GM10266 (cell line): Measurements from ENCODE around the gene TCTN3.
"Not testable (repeated sequence)": the region's sequence is repeated elsewhere in the genome, so short reads cannot be mapped to it uniquely, and the experiment has no call there.

Experiments
- DNase-seq: peaks from one replicate; pipeline ENCODE4 v3.0.0; 2012; ENCODE audit errors: extremely low spot score
- TF ChIP-seq, protein P1 (sequence below): IDR thresholded peaks from 2 replicates; pipeline ENCODE4 v1.5.1; 2012; ENCODE audit warnings: mild to moderate bottlenecking, low read depth; ENCODE audit not compliant: control insufficient read depth, insufficient read depth; ENCODE audit errors: missing control alignments

The TCTN3 gene

DNA sequence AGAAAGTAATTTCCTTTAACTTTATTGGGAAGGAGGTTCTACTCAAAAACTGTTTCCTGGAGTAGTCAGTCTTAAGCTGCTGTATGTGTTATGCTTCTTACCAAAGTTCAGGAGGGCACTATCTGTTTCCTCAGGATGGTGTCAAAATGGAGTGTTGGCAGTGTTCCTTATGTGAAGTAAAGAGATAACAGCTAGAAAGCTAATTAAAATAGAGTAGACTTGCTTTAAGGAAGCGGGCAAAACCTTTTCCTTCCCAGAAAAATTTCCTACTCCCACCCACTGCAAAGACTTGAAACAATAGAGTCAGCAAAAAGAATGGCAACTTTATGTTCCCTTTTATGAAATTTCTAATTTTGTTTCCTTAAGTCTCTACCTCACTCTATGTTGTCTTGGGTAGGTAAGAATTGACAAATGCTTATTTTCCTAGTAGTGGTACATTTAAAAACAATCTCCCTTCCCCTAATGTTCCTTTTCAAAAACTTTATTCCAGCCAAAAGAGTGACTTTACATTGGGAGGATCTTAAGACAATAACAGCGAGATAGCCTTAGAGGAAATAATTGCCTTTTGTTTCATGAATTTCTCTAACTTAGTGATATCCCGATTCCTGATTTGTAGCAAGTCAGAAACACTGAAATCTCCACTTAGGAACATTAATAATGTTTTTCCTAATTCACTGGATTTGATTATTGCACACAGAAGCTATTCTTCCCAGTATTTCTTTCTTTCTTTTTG lies 35.8 kb upstream of the TCTN3 start:
- TF ChIP-seq, protein P1, sequence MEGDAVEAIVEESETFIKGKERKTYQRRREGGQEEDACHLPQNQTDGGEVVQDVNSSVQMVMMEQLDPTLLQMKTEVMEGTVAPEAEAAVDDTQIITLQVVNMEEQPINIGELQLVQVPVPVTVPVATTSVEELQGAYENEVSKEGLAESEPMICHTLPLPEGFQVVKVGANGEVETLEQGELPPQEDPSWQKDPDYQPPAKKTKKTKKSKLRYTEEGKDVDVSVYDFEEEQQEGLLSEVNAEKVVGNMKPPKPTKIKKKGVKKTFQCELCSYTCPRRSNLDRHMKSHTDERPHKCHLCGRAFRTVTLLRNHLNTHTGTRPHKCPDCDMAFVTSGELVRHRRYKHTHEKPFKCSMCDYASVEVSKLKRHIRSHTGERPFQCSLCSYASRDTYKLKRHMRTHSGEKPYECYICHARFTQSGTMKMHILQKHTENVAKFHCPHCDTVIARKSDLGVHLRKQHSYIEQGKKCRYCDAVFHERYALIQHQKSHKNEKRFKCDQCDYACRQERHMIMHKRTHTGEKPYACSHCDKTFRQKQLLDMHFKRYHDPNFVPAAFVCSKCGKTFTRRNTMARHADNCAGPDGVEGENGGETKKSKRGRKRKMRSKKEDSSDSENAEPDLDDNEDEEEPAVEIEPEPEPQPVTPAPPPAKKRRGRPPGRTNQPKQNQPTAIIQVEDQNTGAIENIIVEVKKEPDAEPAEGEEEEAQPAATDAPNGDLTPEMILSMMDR, result no peak
- no peak for DNase-seq

DNA sequence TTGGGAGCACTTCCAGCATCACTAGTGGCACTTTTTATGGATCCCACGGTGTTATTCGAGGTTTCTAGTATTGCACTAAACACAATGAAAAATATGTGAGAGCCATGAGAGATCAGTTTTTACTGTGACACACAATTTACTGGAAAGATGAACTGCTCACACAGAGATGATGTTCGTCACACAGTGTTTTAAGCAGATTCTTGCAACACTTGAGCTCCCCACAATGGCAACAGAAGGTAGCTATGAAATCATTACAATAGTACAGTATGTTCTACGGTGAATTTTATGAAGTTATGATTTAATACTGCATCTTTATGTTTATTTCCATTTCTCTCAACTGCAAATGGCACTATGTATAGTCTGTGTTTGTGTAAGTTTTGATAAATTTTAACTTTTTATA lies 34.8 kb upstream of the TCTN3 start:
- DNase-seq, result no peak
- TF ChIP-seq, protein P1, result no peak

DNA sequence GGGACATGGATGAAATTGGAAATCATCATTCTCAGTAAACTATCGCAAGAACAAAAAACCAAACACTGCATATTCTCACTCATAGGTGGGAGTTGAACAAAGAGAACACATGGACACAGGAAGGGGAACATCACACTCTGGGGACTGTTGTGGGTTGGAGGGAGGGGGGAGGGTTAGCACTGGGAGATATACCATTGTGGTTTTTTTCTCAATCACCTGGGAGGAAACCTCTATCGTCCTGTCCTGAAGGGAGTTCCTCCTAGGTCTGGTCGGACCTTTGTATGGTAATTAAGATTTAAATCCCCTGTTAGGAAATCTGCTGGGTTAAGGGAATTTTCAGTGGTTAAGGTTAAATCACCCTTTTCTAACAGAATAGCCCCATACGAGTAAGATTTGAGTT lies 28.8 kb upstream of the TCTN3 start:
- not testable (repeated sequence) for DNase-seq

DNA sequence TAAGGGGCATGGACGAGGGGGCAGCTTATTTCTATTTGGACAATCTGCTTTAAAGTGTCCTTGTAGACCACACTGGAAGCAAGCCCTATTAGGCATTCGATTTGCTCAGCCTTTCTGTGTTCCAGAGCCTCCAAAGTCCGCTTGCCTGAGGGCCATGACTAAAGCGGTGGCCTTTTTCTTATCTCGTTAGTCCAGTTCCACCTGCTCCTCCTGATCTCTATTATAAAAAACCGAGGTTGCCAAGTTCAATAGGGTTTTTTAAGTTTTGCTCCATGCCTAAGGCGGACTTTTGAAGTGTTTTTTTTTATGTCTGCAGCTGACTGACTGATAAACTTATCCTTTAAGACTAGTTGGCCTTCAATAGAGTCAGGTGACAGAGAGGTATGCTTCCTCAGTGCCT lies 27.0 kb upstream of the TCTN3 start:
- not testable (repeated sequence) for DNase-seq

DNA sequence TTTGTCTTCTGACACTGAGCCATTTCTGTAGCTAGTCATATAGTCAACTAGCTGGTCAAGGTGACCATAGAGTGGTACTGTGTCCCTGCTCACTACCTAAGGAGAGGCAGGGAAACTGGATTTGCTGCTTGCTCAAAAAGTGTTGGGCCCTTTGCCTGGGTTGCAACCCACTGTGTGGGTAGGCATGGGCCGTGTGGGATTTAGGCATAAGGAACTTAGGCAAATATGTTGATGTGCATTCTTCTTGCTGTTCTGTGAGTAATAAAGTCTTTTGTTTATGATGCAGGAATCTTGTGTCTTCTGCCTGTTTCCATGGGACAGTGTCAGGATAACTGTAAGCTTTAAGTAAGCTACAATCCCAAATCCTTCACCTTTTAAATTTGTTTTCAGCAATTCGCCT lies 23.1 kb upstream of the TCTN3 start:
- TF ChIP-seq, protein P1, result no peak
- DNase-seq, result no peak

DNA sequence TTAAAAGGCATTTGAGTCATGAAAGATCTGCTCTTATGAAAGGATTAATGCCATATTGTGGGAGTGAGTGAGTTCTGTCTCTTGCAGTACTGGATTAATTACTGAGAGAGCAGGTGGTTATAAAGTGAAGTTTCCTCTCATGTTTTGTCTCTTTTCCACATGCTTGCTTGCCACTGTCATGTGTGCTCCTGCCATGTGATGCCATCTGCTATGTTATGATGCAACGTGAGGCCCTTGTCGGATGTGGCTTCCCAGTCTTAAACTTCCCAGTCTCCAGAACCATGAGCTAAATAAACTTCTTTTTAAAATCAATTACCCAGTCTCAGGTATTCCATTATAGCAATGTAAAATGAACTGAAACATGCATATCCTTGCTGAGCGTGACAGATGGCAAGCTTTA lies 22.7 kb upstream of the TCTN3 start:
- TF ChIP-seq, protein P1, result no peak
- no peak for DNase-seq

DNA sequence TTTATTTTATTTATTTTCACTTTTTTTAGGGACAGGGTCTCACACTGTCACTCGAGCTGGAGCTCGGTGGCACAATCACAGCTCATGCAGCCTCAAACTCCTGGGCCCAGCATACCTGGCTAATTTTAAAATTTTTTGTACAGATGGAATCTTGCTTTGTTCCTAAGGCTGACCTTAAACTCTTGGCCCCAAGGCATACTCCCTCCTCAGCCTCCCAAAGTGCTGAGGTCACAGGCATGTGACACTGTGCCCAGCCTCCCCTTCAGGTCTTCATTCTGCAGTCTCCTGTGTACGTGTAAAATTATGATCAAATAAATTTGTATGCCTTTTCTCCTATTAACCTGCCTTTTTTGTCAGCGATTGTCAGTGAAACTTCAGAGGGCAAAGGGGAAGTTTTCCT lies 17.8 kb upstream of the TCTN3 start:
- TF ChIP-seq, protein P1, result no peak
- no peak for DNase-seq

DNA sequence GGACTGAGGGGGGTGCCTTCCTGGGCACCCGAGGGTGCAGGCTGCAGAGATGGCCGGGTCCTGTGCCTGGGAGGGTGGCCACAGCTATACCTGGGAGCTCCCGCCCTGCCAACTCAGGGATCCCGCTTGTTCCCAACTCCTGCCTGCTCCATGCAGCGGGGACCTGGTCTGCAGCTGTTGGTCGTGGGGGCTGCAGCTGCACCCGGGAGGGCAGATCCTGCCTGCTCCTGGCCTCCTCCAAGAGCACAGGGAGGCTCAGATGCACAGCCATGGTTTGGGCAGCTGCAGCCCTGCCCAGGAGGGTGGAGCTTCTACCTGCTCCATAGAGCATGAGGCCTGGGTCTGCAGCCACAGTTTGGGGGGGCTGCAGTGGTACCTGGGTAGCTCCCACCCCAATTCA lies 13.3 kb upstream of the TCTN3 start:
- DNase-seq, result no peak
- TF ChIP-seq, protein P1, result no peak

DNA sequence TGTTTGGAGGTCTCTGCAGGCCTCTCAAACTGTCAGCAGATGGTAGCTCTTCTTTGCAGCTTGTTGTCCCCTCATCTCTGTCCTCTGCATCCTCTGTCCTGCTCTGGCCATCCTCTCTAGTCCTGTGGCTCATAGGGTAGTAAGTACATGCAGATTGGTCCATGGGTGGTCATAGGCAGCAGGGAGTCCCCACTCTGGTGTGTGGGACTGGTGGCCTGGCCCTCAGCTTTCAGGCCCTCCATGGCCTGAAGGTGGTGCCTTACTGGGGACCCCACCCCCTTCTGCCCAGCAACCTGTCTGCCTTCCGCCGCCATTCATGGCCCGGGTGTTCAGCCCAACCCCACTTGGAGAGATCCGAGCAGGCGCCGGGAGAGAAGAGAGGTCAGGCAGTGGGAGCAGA lies 12.8 kb upstream of the TCTN3 start:
- DNase-seq, result no peak
- TF ChIP-seq, protein P1, result no peak
